ENCODE results near the gene ZNF783. TPM values are rescaled to one million over a fixed set of nuclear protein-coding genes. Genes with fewer than 3 reads are reported as not detected.
A peak's percentile ranks its signal among the peaks of the same experiment; 100 is the strongest.
"Not testable (repeated sequence)": the region's sequence is repeated elsewhere in the genome, so short reads cannot be mapped to it uniquely, and the experiment has no call there.

Gene ZNF783
- total and polyA plus RNA-seq, 2 of the 8 experiments (the other 6 are each of a cell fraction or from before 2014, with no cell fraction given), result 7.3 to 8.2 TPM

GRCh38 chr7:149321125-149321905 lies 59.3 kb downstream of the ZNF783 start:
- not testable (repeated sequence) for H2AK5ac ChIP-seq (ENCODE audit: low read depth, low read length); H3K23me2 ChIP-seq (ENCODE audit: low read depth, low read length); H3K79me1 ChIP-seq (ENCODE audit: low read depth, low read length); H4K5ac ChIP-seq (ENCODE audit: insufficient read length, low read depth, low read length); H3K79me2 ChIP-seq (ENCODE audit: control insufficient read depth in 1 of 2, insufficient read depth in 2 of 2, low read length in 2 of 2); H3K56ac ChIP-seq (replicated peaks; ENCODE audit: insufficient read length, low read depth, low read length); H3K27ac ChIP-seq (ENCODE audit: low read depth, low read length); FAIRE-seq; H2BK12ac ChIP-seq (ENCODE audit: low read depth, low read length); H4K20me1 ChIP-seq (replicated peaks in 1 of 2; ENCODE audit: control insufficient read depth in 1 of 2, insufficient read depth in 2 of 2, low read length in 2 of 2); H4K91ac ChIP-seq (replicated peaks; ENCODE audit: insufficient read length, low read length); H3K4me1 ChIP-seq (replicated peaks in 1 of 4; ENCODE audit: control insufficient read depth in 3 of 4, insufficient read depth in 4 of 4, low read length in 3 of 4); H3K14ac ChIP-seq (ENCODE audit: insufficient read length); H3K27me3 ChIP-seq (replicated peaks in 1 of 4; ENCODE audit: control insufficient read depth in 3 of 4, extremely low read depth in 1 of 4, insufficient read depth in 3 of 4, low read length in 3 of 4); H2BK15ac ChIP-seq (ENCODE audit: low read length); H3K36me3 ChIP-seq (ENCODE audit: control insufficient read depth in 2 of 4, insufficient read depth in 4 of 4, low read length in 3 of 4); H3K4ac ChIP-seq (replicated peaks; ENCODE audit: insufficient read length, low read depth, low read length); H2BK120ac ChIP-seq (replicated peaks; ENCODE audit: low read depth, low read length); DNase-seq (ENCODE audit: low read depth in 1 of 2, low spot score in 2 of 2); H3K23ac ChIP-seq (ENCODE audit: insufficient read length); H3K9me3 ChIP-seq (ENCODE audit: insufficient read depth in 2 of 2, low read depth in 1 of 2, low read length in 1 of 2)
- Histone ChIP-seq H3K9ac (replicated peaks in 1 of 4; ENCODE audit: extremely low read depth in 1 of 4, low read depth in 3 of 4, low read length in 3 of 4) (peak overlapping the region in 1 of 4 experiments; percentile 60; a peak in 1 of 7 replicates), H4K8ac (ENCODE audit: extremely low read depth, insufficient read depth, low read length) (peak overlapping the region; percentile 51; the same call in 1 of the 2 replicates), H3K18ac (ENCODE audit: extremely low read depth, low read length) (peak overlapping the region; percentile 78), H2AFZ (ENCODE audit: low read length) (peak overlapping the region; percentile 83; the same call in 1 of the 2 replicates), H3K4me3 (ENCODE audit: extremely low read depth in 1 of 4, insufficient read depth in 2 of 4, low read depth in 3 of 4, low read length in 4 of 4) (peak overlapping the region in 2 of 4 experiments; percentile 36 to 42; a peak in 3 of 8 replicates), H2BK20ac (ENCODE audit: low read length) (0 out of 2 replicates have a peak overlapping the region, but pooled peaks have one; percentile 61), H2BK5ac (ENCODE audit: low read depth, low read length) (0 out of 2 replicates have a peak overlapping the region, but pooled peaks have one; percentile 12), H3K4me2 (ENCODE audit: insufficient read depth in 1 of 2, low read depth in 2 of 2, low read length in 2 of 2) (peak overlapping the region; percentile 39 to 82)
- ChIA-PET CTCF (ENCODE audit: partially characterized antibody) (interaction anchor here (0.6 to 4.0 kb wide), 9 partner anchors 10 to 98 kb away, joined by 3 to 16 read pairs (median 3); no protein-coding TSS in a partner anchor), POLR2A (ENCODE audit: partially characterized antibody) (interaction anchor here (0.6 to 1.9 kb wide), 4 partner anchors 10 to 100 kb away, joined by 3 to 7 read pairs (median 4); no protein-coding TSS in a partner anchor)
- TF ChIP-seq TAF1 (IDR thresholded peaks at IDR 0.05; ENCODE audit: low read depth, low read length), result 0 out of 2 replicates have a peak, but pooled peaks have one; percentile 32
- TF ChIP-seq POLR2A (IDR thresholded peaks at IDR 0.05; ENCODE audit: control extremely low read depth in 1 of 2, low read depth in 2 of 2, low read length in 2 of 2), result peak in 1 of 2 experiments; percentile 38; a peak in 1 of 3 replicates
- 42% methylated on average over 14 of the region's 14 CpGs; no CpG with 5 or more reads in 1 of the 2 experiments for WGBS, 2 experiments (ENCODE audit: extremely low coverage in 1 of 2, insufficient coverage in 1 of 2, insufficient read length in 1 of 2, insufficient replicate concordance in 2 of 2, low coverage in 1 of 2, low lambda C conversion rate in 2 of 2, missing lambda C conversion rate in 1 of 2)

Measured in H1 (cell line).